Measurements from ENCODE around the gene DNAJA4.

- no peak for TF ChIP-seq ZNF565 (CRISPR knock-in tag; conservative IDR thresholded peaks at IDR 0.05; ENCODE audit: low read depth)
- no peak for TF ChIP-seq TOX (CRISPR knock-in tag; IDR thresholded peaks at IDR 0.05; ENCODE audit: borderline replicate concordance)
These were observed 48.2 kb downstream of the DNAJA4 start for GRCh38 chr15:78312536-78312935.
